SK-N-SH treated with all-trans-retinoic acid at 6 μM for 48 hours (cell line): ENCODE results near the gene NUBPL.

Experiments
- BACH2 ChIP-seq: fragments of 250-450 bp; sonication (Bioruptor Pico); IDR thresholded peaks from 2 replicates; pipeline ENCODE4 v1.9.0; 2021; ENCODE audit warnings: mild to moderate bottlenecking, borderline replicate concordance
- CSDC2 ChIP-seq: fragments of 250-450 bp; sonication (Bioruptor Pico); IDR thresholded peaks from 2 replicates; pipeline ENCODE4 v1.5.0; 2020; ENCODE audit warnings: mild to moderate bottlenecking, moderate library complexity
- GLIS3 ChIP-seq: fragments of 250-450 bp; sonication (Bioruptor Pico); IDR thresholded peaks from 2 replicates; pipeline ENCODE4 v1.5.0; 2020; ENCODE audit warnings: mild to moderate bottlenecking, moderate library complexity
- ISL1 ChIP-seq: fragments of 250-450 bp; sonication (Bioruptor Pico); IDR thresholded peaks from 2 replicates; pipeline ENCODE4 v2.1.2; 2022; ENCODE audit warnings: mild to moderate bottlenecking, moderate library complexity
- TCF4 ChIP-seq: fragments of 250-450 bp; sonication (Bioruptor Pico); IDR thresholded peaks from 2 replicates; pipeline ENCODE4 v1.8.0; 2021; ENCODE audit warnings: mild to moderate bottlenecking, moderate library complexity, borderline replicate concordance
- TOX ChIP-seq: fragments of 250-450 bp; sonication (Bioruptor Pico); IDR thresholded peaks from 2 replicates; pipeline ENCODE4 v1.8.0; 2021; ENCODE audit warnings: mild to moderate bottlenecking, moderate library complexity, borderline replicate concordance
- ZNF565 ChIP-seq: fragments of 450-650 bp; formaldehyde crosslinking; conservative IDR thresholded peaks from 2 replicates; pipeline ENCODE4 v1.5.0; 2020; ENCODE audit warnings: low read depth, mild to moderate bottlenecking, moderate library complexity

GRCh38 chr14:31843361-31844091 is 282.3 kb downstream of the NUBPL start:
- no peak for TF ChIP-seq BACH2 (CRISPR knock-in tag)
- no peak for TF ChIP-seq CSDC2 (CRISPR knock-in tag)
- no peak for TF ChIP-seq TOX
- TF ChIP-seq TCF4 (CRISPR knock-in tag) = no peak
- TF ChIP-seq GLIS3 (CRISPR knock-in tag) = no peak
- no peak for TF ChIP-seq ZNF565 (CRISPR knock-in tag)
- no peak for TF ChIP-seq ISL1 (CRISPR knock-in tag)
